ENCODE measurements around the gene KCNT1. TPM values are rescaled to one million over a fixed set of nuclear protein-coding genes. Genes with fewer than 3 reads are reported as not detected.

Gene KCNT1
- polyA plus RNA-seq, 1 donor (not counting 4 experiments of a cell fraction or from before 2014, with no cell fraction given) = not detected

DNA sequence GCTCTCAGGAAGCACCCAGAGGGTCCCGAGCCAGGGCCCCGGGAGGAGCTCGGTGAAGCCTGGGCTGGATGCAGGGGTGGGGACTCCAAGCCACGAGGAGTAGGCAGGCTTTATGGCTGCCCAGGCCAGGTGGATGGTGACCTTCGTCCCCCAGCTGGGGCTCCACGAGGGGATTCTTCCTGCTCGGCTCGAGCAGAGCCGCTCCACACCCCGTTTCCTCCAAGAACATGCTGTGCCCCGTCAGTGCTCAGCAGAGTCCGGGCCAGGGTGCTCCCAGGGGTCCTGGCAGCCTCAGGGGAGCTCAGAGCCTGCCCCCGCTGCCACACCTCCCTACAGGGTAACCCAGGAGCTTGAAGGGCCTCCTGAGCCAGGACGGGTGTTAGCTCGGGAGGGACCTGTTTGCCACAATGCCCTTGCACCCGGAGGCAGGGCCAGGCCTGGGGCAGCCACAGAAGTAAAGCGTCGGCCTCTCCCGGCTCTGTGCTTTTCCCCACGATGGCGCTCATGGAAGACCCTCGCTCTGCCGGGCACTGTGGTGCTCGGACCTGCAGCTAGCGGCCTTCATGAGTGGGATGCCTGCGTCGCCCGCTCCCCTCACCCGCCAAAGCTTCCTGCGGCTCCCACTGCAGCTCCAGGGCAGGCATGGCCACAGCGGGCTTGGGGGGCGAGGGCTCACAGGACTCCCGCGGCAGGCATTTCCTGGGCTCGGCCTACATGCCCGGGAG lies 86.8 kb downstream of the KCNT1 start:
- Histone ChIP-seq H3K4me3 (ENCODE audit: control insufficient read depth in 2 of 3, extremely low read depth in 1 of 3, insufficient read depth in 2 of 3, low read depth in 1 of 3, low read length in 3 of 3) (no peak overlapping the region), H2AFZ (ENCODE audit: control insufficient read depth, low read length) (no peak overlapping the region), H3K27me3 (ENCODE audit: control insufficient read depth, extremely low read depth, insufficient read depth, low read length) (peaks cover 3% of the 10 kb centered on the region), H3K36me3 (ENCODE audit: control insufficient read depth in 2 of 2, extremely low read depth in 1 of 2, insufficient read depth in 2 of 2, low read length in 2 of 2) (no peaks in the 10 kb centered on the region), H3K9ac (ENCODE audit: control insufficient read depth, extremely low read depth, insufficient read depth, low read length) (no peak overlapping the region), H3K4me2 (ENCODE audit: control insufficient read depth, extremely low read depth, insufficient read depth, low read depth, low read length) (no peak overlapping the region), H3K4me1 (ENCODE audit: control insufficient read depth, extremely low read depth, insufficient read depth, low read length) (no peaks in the 10 kb centered on the region), H3K79me2 (ENCODE audit: control insufficient read depth, insufficient read depth, low read length) (no peaks in the 10 kb centered on the region), H3K9me3 (ENCODE audit: control insufficient read depth, low read depth, low read length) (no peaks in the 10 kb centered on the region), H3K9me1 (ENCODE audit: control insufficient read depth, extremely low read depth, insufficient read depth, low read length) (no peaks in the 10 kb centered on the region), H3K27ac (ENCODE audit: control insufficient read depth, insufficient read depth, low read length) (no peak overlapping the region), H4K20me1 (ENCODE audit: control insufficient read depth, extremely low read depth, insufficient read depth, low read length) (no peaks in the 10 kb centered on the region)
- FAIRE-seq = no peak
- DNase-seq (ENCODE audit: low read depth, low spot score) = no peak
- TF ChIP-seq CTCF (optimal IDR thresholded peaks at IDR 0.05 in 1 of 3, IDR thresholded peaks at IDR 0.05 in 1 of 3, conservative IDR thresholded peaks at IDR 0.05 in 1 of 3; ENCODE audit: extremely low read depth in 1 of 3, insufficient read depth in 2 of 3, low read length in 3 of 3) = no peak
- no peak for TF ChIP-seq EZH2 (IDR thresholded peaks at IDR 0.05; ENCODE audit: low read length)
- dilution Hi-C loops (cut with MboI; ENCODE audit: extremely low pct_ligation_motif_present, low sequenced_read_pairs) = no loop called here

- no peak for TF ChIP-seq CTCF (optimal IDR thresholded peaks at IDR 0.05 in 1 of 3, IDR thresholded peaks at IDR 0.05 in 1 of 3, conservative IDR thresholded peaks at IDR 0.05 in 1 of 3; ENCODE audit: extremely low read depth in 1 of 3, insufficient read depth in 2 of 3, low read length in 3 of 3)
- no peak for TF ChIP-seq EZH2 (IDR thresholded peaks at IDR 0.05; ENCODE audit: low read length)
Observed at GRCh38 chr9:135789838-135790291, 87.9 kb downstream of the KCNT1 start.

More at GRCh38 chr9:135789838-135790291, 87.9 kb downstream of the KCNT1 start:
- FAIRE-seq (no peak), DNase-seq (ENCODE audit: low read depth, low spot score) (no peak)
- Histone ChIP-seq H4K20me1 (ENCODE audit: control insufficient read depth, extremely low read depth, insufficient read depth, low read length) (no peaks in the 10 kb centered on the region), H3K4me2 (ENCODE audit: control insufficient read depth, extremely low read depth, insufficient read depth, low read depth, low read length) (no peak overlapping the region), H3K9ac (ENCODE audit: control insufficient read depth, extremely low read depth, insufficient read depth, low read length) (no peak overlapping the region), H3K27me3 (ENCODE audit: control insufficient read depth, extremely low read depth, insufficient read depth, low read length) (peaks cover 5% of the 10 kb centered on the region), H3K79me2 (ENCODE audit: control insufficient read depth, insufficient read depth, low read length) (no peaks in the 10 kb centered on the region), H3K4me1 (ENCODE audit: control insufficient read depth, extremely low read depth, insufficient read depth, low read length) (no peaks in the 10 kb centered on the region), H3K36me3 (ENCODE audit: control insufficient read depth in 2 of 2, extremely low read depth in 1 of 2, insufficient read depth in 2 of 2, low read length in 2 of 2) (no peaks in the 10 kb centered on the region), H3K9me1 (ENCODE audit: control insufficient read depth, extremely low read depth, insufficient read depth, low read length) (no peaks in the 10 kb centered on the region), H2AFZ (ENCODE audit: control insufficient read depth, low read length) (no peak overlapping the region), H3K4me3 (ENCODE audit: control insufficient read depth in 2 of 3, extremely low read depth in 1 of 3, insufficient read depth in 2 of 3, low read depth in 1 of 3, low read length in 3 of 3) (no peak overlapping the region), H3K27ac (ENCODE audit: control insufficient read depth, insufficient read depth, low read length) (no peak overlapping the region), H3K9me3 (ENCODE audit: control insufficient read depth, low read depth, low read length) (no peaks in the 10 kb centered on the region)
- dilution Hi-C loops (cut with MboI; ENCODE audit: extremely low pct_ligation_motif_present, low sequenced_read_pairs) = no loop called here

Data from keratinocyte (primary cell).